ENCODE data around the gene PTPRE. TPM values are rescaled to one million over a fixed set of nuclear protein-coding genes. Genes with fewer than 3 reads are reported as not detected.

PTPRE gene
- total RNA-seq, 3 donors from 2014 or later (not counting 1 experiment from before 2014, with no cell fraction given): 274 to 280 (median 275) TPM

GRCh38 chr10:127866276-127867013 lies 40.5 kb upstream of the PTPRE start:
- H3K9me3 ChIP-seq (ENCODE audit: control insufficient read depth, insufficient read depth, low read length): no peaks in the 10 kb centered on the region
- Mint-ChIP-seq H3K27ac (no peak overlapping the region), H3K36me3 (no peaks in the 10 kb centered on the region), H3K9me3 (no peaks in the 10 kb centered on the region), H3K4me3 (no peak overlapping the region), H3K4me1 (no peaks in the 10 kb centered on the region), H3K27me3 (ENCODE audit: low read depth in 2 of 2) (peaks cover 17 to 67% of the 10 kb centered on the region in 2 donors)
- TF ChIP-seq CTCF (IDR thresholded peaks at IDR 0.05): no peak
- ATAC-seq: no peak
- H3K27ac ChIP-seq (ENCODE audit: low read length): no peak overlapping the region
- intact Hi-C loops (cut with micrococcal nuclease): no loop called here
- no peaks in the 10 kb centered on the region for H3K36me3 ChIP-seq (ENCODE audit: control insufficient read depth, insufficient read depth, low read length)
- H3K4me3 ChIP-seq (ENCODE audit: low read length): no peak overlapping the region
- H3K27me3 ChIP-seq (ENCODE audit: control insufficient read depth, insufficient read depth, low read length): no peaks in the 10 kb centered on the region
- no peaks in the 10 kb centered on the region for H3K4me1 ChIP-seq (ENCODE audit: control insufficient read depth, insufficient read depth, low read length)
- no peak for DNase-seq
- WGBS (ENCODE audit: insufficient coverage): 88% methylated on average over 8 of the region's 8 CpGs

- DNase-seq (no peak), ATAC-seq (no peak)
- Mint-ChIP-seq H3K27me3 (ENCODE audit: low read depth in 2 of 2) (peaks cover 24 to 71% of the 10 kb centered on the region in 2 donors), H3K4me3 (no peak overlapping the region), H3K36me3 (no peaks in the 10 kb centered on the region), H3K9me3 (no peaks in the 10 kb centered on the region), H3K4me1 (no peaks in the 10 kb centered on the region), H3K27ac (no peak overlapping the region)
- H3K27me3 ChIP-seq (ENCODE audit: control insufficient read depth, insufficient read depth, low read length): no peaks in the 10 kb centered on the region
- no peaks in the 10 kb centered on the region for H3K9me3 ChIP-seq (ENCODE audit: control insufficient read depth, insufficient read depth, low read length)
- no peak overlapping the region for H3K4me3 ChIP-seq (ENCODE audit: low read length)
- intact Hi-C loops (cut with micrococcal nuclease): no loop called here
- H3K4me1 ChIP-seq (ENCODE audit: control insufficient read depth, insufficient read depth, low read length): no peaks in the 10 kb centered on the region
- H3K36me3 ChIP-seq (ENCODE audit: control insufficient read depth, insufficient read depth, low read length): no peaks in the 10 kb centered on the region
- no peak overlapping the region for H3K27ac ChIP-seq (ENCODE audit: low read length)
- WGBS (ENCODE audit: insufficient coverage): 80% methylated on average over 1 of the region's 1 CpG
- no peak for TF ChIP-seq CTCF (IDR thresholded peaks at IDR 0.05)
Measured at GRCh38 chr10:127867805-127868204, 39.1 kb upstream of the PTPRE start.

GRCh38 chr10:127869329-127869728 lies 37.6 kb upstream of the PTPRE start:
- TF ChIP-seq CTCF (IDR thresholded peaks at IDR 0.05): no peak
- Histone ChIP-seq H3K27ac (ENCODE audit: low read length) (no peak overlapping the region), H3K27me3 (ENCODE audit: control insufficient read depth, insufficient read depth, low read length) (no peaks in the 10 kb centered on the region), H3K36me3 (ENCODE audit: control insufficient read depth, insufficient read depth, low read length) (no peaks in the 10 kb centered on the region), H3K4me1 (ENCODE audit: control insufficient read depth, insufficient read depth, low read length) (no peaks in the 10 kb centered on the region), H3K9me3 (ENCODE audit: control insufficient read depth, insufficient read depth, low read length) (no peaks in the 10 kb centered on the region), H3K4me3 (ENCODE audit: low read length) (no peak overlapping the region)
- Mint-ChIP-seq H3K4me1 (no peaks in the 10 kb centered on the region), H3K27ac (no peak overlapping the region), H3K4me3 (no peak overlapping the region), H3K36me3 (no peaks in the 10 kb centered on the region), H3K27me3 (ENCODE audit: low read depth in 2 of 2) (peaks cover 24 to 61% of the 10 kb centered on the region in 2 donors), H3K9me3 (no peaks in the 10 kb centered on the region)
- ATAC-seq (no peak), DNase-seq (no peak)
- intact Hi-C loops (cut with micrococcal nuclease): no loop called here

GRCh38 chr10:127871631-127872010 lies 35.3 kb upstream of the PTPRE start:
- H3K4me3 Mint-ChIP-seq: no peak overlapping the region
- H3K27me3 Mint-ChIP-seq (ENCODE audit: low read depth in 2 of 2): peaks cover 20 to 40% of the 10 kb centered on the region in 2 donors
- H3K27ac Mint-ChIP-seq: no peak overlapping the region

More at GRCh38 chr10:127871631-127872010, 35.3 kb upstream of the PTPRE start:
- TF ChIP-seq CTCF (IDR thresholded peaks at IDR 0.05): no peak
- Mint-ChIP-seq H3K36me3 (no peaks in the 10 kb centered on the region), H3K9me3 (no peaks in the 10 kb centered on the region), H3K4me1 (no peaks in the 10 kb centered on the region)
- H3K4me3 ChIP-seq (ENCODE audit: low read length): no peak overlapping the region
- no peaks in the 10 kb centered on the region for H3K27me3 ChIP-seq (ENCODE audit: control insufficient read depth, insufficient read depth, low read length)
- DNase-seq (no peak), ATAC-seq (no peak)
- H3K9me3 ChIP-seq (ENCODE audit: control insufficient read depth, insufficient read depth, low read length): no peaks in the 10 kb centered on the region
- WGBS (ENCODE audit: insufficient coverage): 77% methylated on average over 7 of the region's 7 CpGs
- H3K27ac ChIP-seq (ENCODE audit: low read length): no peak overlapping the region
- intact Hi-C loops (cut with micrococcal nuclease): no loop called here
- H3K4me1 ChIP-seq (ENCODE audit: control insufficient read depth, insufficient read depth, low read length): no peaks in the 10 kb centered on the region
- no peaks in the 10 kb centered on the region for H3K36me3 ChIP-seq (ENCODE audit: control insufficient read depth, insufficient read depth, low read length)
